Measurements from ENCODE around the gene BPI. TPM values are rescaled to one million over a fixed set of nuclear protein-coding genes. Genes with fewer than 3 reads are reported as not detected.
"Not testable (repeated sequence)": the region's sequence is repeated elsewhere in the genome, so short reads cannot be mapped to it uniquely, and the experiment has no call there.

The BPI gene
- total and polyA plus RNA-seq, 12 donors = 0.01 to 1.6 (median 0.15) TPM; not detected in 7

DNA sequence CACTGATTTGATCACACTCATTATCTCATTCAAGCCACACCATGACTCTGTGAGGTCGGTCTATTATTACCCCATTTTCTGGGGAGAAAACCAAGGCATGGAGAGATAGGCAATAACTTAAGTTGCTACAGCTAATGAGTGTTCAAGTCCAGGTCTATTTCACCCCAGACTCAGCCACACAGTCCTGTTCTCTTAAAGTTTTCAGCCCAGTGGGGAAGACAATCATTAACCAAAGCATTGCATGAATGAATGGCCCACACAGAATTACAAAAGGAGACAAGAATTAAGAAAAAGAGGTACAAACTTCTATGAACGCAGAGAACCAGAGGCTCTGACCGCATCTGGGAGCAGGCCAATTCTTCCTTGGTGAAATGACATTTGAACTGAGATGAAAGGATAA, 7.1 kb downstream of the BPI start:
- no peak overlapping the region for H3K27ac ChIP-seq
- no peak overlapping the region for H3K4me3 ChIP-seq
- WGBS, 2 donors = 87 to 88% methylated on average over 3 of the region's 3 CpGs
- H3K9me3 ChIP-seq = peaks cover 0 to 6% (median 0%) of the 10 kb centered on the region in 11 donors
- ATAC-seq = no peak
- H3K4me1 ChIP-seq = peaks cover 0 to 10% (median 0%) of the 10 kb centered on the region in 9 donors
- TF ChIP-seq, protein P1, sequence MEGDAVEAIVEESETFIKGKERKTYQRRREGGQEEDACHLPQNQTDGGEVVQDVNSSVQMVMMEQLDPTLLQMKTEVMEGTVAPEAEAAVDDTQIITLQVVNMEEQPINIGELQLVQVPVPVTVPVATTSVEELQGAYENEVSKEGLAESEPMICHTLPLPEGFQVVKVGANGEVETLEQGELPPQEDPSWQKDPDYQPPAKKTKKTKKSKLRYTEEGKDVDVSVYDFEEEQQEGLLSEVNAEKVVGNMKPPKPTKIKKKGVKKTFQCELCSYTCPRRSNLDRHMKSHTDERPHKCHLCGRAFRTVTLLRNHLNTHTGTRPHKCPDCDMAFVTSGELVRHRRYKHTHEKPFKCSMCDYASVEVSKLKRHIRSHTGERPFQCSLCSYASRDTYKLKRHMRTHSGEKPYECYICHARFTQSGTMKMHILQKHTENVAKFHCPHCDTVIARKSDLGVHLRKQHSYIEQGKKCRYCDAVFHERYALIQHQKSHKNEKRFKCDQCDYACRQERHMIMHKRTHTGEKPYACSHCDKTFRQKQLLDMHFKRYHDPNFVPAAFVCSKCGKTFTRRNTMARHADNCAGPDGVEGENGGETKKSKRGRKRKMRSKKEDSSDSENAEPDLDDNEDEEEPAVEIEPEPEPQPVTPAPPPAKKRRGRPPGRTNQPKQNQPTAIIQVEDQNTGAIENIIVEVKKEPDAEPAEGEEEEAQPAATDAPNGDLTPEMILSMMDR (IDR thresholded peaks at IDR 0.05) = no peak
- intact Hi-C loops (cut with DNase I) = loop anchor here in 2 of 10 donors (5.0 to 10.0 kb wide), 2 partner anchors 74 to 76 kb away; no protein-coding TSS in a partner anchor
- H3K27me3 ChIP-seq = peaks cover 0 to 19% (median 0%) of the 10 kb centered on the region in 7 donors
- no peak for DNase-seq
- no peaks in the 10 kb centered on the region for H3K36me3 ChIP-seq

- DNase-seq (no peak), ATAC-seq (no peak)
- Histone ChIP-seq H3K4me1 (peaks cover 0 to 10% (median 0%) of the 10 kb centered on the region in 9 donors), H3K27me3 (peaks cover 0 to 15% (median 0%) of the 10 kb centered on the region in 7 donors), H3K4me3 (no peak overlapping the region), H3K36me3 (no peaks in the 10 kb centered on the region), H3K9me3 (peaks cover 0 to 6% (median 0%) of the 10 kb centered on the region in 11 donors), H3K27ac (no peak overlapping the region)
- intact Hi-C loops (cut with DNase I) = loop anchor here in 2 of 10 donors (5.0 to 10.0 kb wide), 2 partner anchors 74 to 77 kb away; no protein-coding TSS in a partner anchor
- TF ChIP-seq, protein P1 (IDR thresholded peaks at IDR 0.05) = no peak
- WGBS, 2 donors = 48 to 60% methylated on average over 3 of the region's 3 CpGs
Measured at GRCh38 chr20:38311491-38311890, 7.5 kb downstream of the BPI start.

DNA sequence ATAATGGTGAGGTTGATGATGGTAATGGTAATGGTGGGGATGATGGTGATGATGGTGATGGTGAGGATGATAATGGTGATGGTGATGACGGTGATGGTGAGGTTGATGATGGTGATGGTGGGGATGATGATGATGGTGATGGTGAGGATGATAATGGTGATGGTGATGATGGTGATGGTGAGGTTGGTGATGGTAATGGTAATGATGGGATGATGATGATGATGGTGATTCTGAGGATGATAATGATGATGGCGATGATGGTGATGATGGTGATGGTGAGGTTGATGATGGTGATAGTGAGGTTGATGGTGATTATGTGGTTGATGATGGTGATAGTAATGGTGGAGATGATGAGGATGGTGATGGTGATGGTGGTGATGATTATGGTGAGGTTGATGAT, 9.7 kb downstream of the BPI start:
- H3K27ac ChIP-seq = no peak overlapping the region
- H3K9me3 ChIP-seq = peaks cover 0 to 6% (median 0%) of the 10 kb centered on the region in 11 donors
- H3K27me3 ChIP-seq = peaks cover 0 to 14% (median 0%) of the 10 kb centered on the region in 7 donors
- H3K4me1 ChIP-seq = no peaks in the 10 kb centered on the region
- intact Hi-C loops (cut with DNase I) = loop anchor here in 2 of 10 donors (5.0 to 10.0 kb wide), 2 partner anchors 76 to 79 kb away; no protein-coding TSS in a partner anchor
- 96 to 98% methylated on average over 2 of the region's 2 CpGs for WGBS, 2 donors
- H3K36me3 ChIP-seq = no peaks in the 10 kb centered on the region
- ATAC-seq (no peak), DNase-seq (no peak)
- no peak overlapping the region for H3K4me3 ChIP-seq
- TF ChIP-seq, protein P1 (IDR thresholded peaks at IDR 0.05) = no peak

DNA sequence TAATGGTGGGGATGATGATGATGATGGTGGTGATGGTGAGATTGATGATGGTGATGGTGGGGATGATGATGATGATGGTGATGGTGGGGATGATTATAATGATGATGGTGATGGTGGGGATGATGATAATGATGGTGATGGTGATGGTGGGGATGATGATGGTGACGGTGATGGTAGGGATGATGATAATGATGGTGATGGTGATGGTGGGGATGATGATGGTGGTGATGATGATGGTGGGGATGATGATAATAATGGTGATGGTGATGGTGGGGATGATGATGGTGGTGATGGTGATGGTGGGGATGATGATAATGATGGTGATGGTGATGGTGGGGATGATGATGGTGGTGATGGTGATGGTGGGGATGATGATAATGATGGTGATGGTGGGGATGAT, 10.4 kb downstream of the BPI start:
- intact Hi-C loops (cut with DNase I) = loop anchor here in 2 of 10 donors (5.0 to 10.0 kb wide), 2 partner anchors 77 to 80 kb away; no protein-coding TSS in a partner anchor
- H3K27ac ChIP-seq, DNase-seq, H3K36me3 ChIP-seq, H3K4me1 ChIP-seq, H3K4me3 ChIP-seq, H3K9me3 ChIP-seq, ATAC-seq: not testable (repeated sequence)
- 95 to 96% methylated on average over 1 of the region's 1 CpG for WGBS, 2 donors
- H3K27me3 ChIP-seq = peaks cover 0 to 16% (median 0%) of the 10 kb centered on the region in 7 donors
